ENCODE results near the gene LILRB5.
A peak's percentile ranks its signal among the peaks of the same experiment; 100 is the strongest.
"Not testable (repeated sequence)": the region's sequence is repeated elsewhere in the genome, so short reads cannot be mapped to it uniquely, and the experiment has no call there.

Gene LILRB5

GRCh38 chr19:54245936-54246335 is 11.1 kb downstream of the LILRB5 start:
- H3K9me3 ChIP-seq, result no peaks in the 10 kb centered on the region
- H4K20me1 ChIP-seq, result no peaks in the 10 kb centered on the region
- peaks cover 50% of the 10 kb centered on the region for H3K4me1 ChIP-seq
- no peak for TF ChIP-seq Cebpa-rat (IDR thresholded peaks at IDR 0.05)
- no peaks in the 10 kb centered on the region for H3K36me3 ChIP-seq
- H3K27me3 ChIP-seq, result no peaks in the 10 kb centered on the region
- H3K4me3 ChIP-seq, result no peak overlapping the region
- peak overlapping the region; percentile 56; the same call in 1 of the 2 replicates for H3K27ac ChIP-seq
- H3K9ac ChIP-seq, result no peak overlapping the region
- peak overlapping the region; percentile 70 for H3K4me2 ChIP-seq

- not testable (repeated sequence) for H3K9ac ChIP-seq, H4K20me1 ChIP-seq, H3K27ac ChIP-seq, H3K4me3 ChIP-seq, H3K9me3 ChIP-seq, H3K4me2 ChIP-seq, H3K27me3 ChIP-seq, H3K36me3 ChIP-seq
- H3K4me1 ChIP-seq, result peaks cover 50% of the 10 kb centered on the region
These were observed 13.3 kb downstream of the LILRB5 start for GRCh38 chr19:54243809-54244208.

- not testable (repeated sequence) for H3K9me3 ChIP-seq, H3K4me3 ChIP-seq, H3K36me3 ChIP-seq, H3K27me3 ChIP-seq, H4K20me1 ChIP-seq, H3K9ac ChIP-seq
- Histone ChIP-seq H3K4me1 (peaks cover 39% of the 10 kb centered on the region), H3K4me2 (peak within 1 kb of the TSS; percentile 67), H3K27ac (0 out of 2 replicates have a peak within 1 kb of the TSS, but pooled peaks have one; percentile 13)
These were observed 14.4 kb downstream of the LILRB5 start, which contains the start of gene LILRA6 for GRCh38 chr19:54242646-54243045. TSS of gene LILRA6 (minus strand) at chr19:54242790.

GRCh38 chr19:54242234-54242633 is 14.8 kb downstream of the LILRB5 start:
- not testable (repeated sequence) for H3K9me3 ChIP-seq

GRCh38 chr19:54240372-54241336 is 16.4 kb downstream of the LILRB5 start:
- H3K4me1 ChIP-seq, result peaks cover 19% of the 10 kb centered on the region
- not testable (repeated sequence) for H3K4me3 ChIP-seq, H3K9me3 ChIP-seq, H3K27me3 ChIP-seq, H3K27ac ChIP-seq, H4K20me1 ChIP-seq, H3K4me2 ChIP-seq, H3K36me3 ChIP-seq, H3K9ac ChIP-seq

More at GRCh38 chr19:54242234-54242633, 14.8 kb downstream of the LILRB5 start:
- not testable (repeated sequence) for H3K27me3 ChIP-seq, H3K9ac ChIP-seq, H3K4me3 ChIP-seq, H3K36me3 ChIP-seq, H4K20me1 ChIP-seq
- Histone ChIP-seq H3K4me1 (peaks cover 35% of the 10 kb centered on the region), H3K4me2 (peak overlapping the region; percentile 67), H3K27ac (0 out of 2 replicates have a peak overlapping the region, but pooled peaks have one; percentile 13)

GRCh38 chr19:54239491-54240371 is 17.3 kb downstream of the LILRB5 start:
- not testable (repeated sequence) for H3K36me3 ChIP-seq, H3K27ac ChIP-seq, H3K9ac ChIP-seq, H3K4me3 ChIP-seq, H3K9me3 ChIP-seq, H4K20me1 ChIP-seq, H3K4me2 ChIP-seq, H3K27me3 ChIP-seq
- peaks cover 13% of the 10 kb centered on the region for H3K4me1 ChIP-seq

- no peak for TF ChIP-seq Cebpa-rat (IDR thresholded peaks at IDR 0.05)
- peaks cover 14% of the 10 kb centered on the region for H3K9me3 ChIP-seq
- H3K27ac ChIP-seq, result no peak overlapping the region
- H4K20me1 ChIP-seq, result no peaks in the 10 kb centered on the region
- no peaks in the 10 kb centered on the region for H3K36me3 ChIP-seq
- no peak overlapping the region for H3K4me3 ChIP-seq
- H3K27me3 ChIP-seq, result no peaks in the 10 kb centered on the region
- no peak overlapping the region for H3K4me2 ChIP-seq
- no peaks in the 10 kb centered on the region for H3K4me1 ChIP-seq
- H3K9ac ChIP-seq, result no peak overlapping the region
These were observed 23.1 kb downstream of the LILRB5 start for GRCh38 chr19:54233941-54234340.

GRCh38 chr19:54231077-54231931 is 25.8 kb downstream of the LILRB5 start:
- Histone ChIP-seq H3K9me3 (peaks cover 24% of the 10 kb centered on the region), H3K4me1 (no peaks in the 10 kb centered on the region), H4K20me1 (no peaks in the 10 kb centered on the region), H3K4me3 (no peak overlapping the region), H3K36me3 (no peaks in the 10 kb centered on the region), H3K9ac (no peak overlapping the region), H3K4me2 (no peak overlapping the region), H3K27ac (no peak overlapping the region), H3K27me3 (no peaks in the 10 kb centered on the region)
- no peak for TF ChIP-seq Cebpa-rat (IDR thresholded peaks at IDR 0.05)

GRCh38 chr19:54230031-54230430 is 27.0 kb downstream of the LILRB5 start:
- Histone ChIP-seq H4K20me1 (no peaks in the 10 kb centered on the region), H3K27me3 (no peaks in the 10 kb centered on the region), H3K4me1 (no peaks in the 10 kb centered on the region), H3K9ac (no peak overlapping the region), H3K36me3 (no peaks in the 10 kb centered on the region), H3K4me3 (no peak overlapping the region), H3K27ac (no peak overlapping the region), H3K4me2 (no peak overlapping the region), H3K9me3 (peaks cover 23% of the 10 kb centered on the region)
- no peak for TF ChIP-seq Cebpa-rat (IDR thresholded peaks at IDR 0.05)

All from BLaER1 (cell line).